SHP77 treated with DMSO at 0.1 percent for 48 hours (cell line): Measurements from ENCODE around the gene TMEM235.

Experiments
- DNase-seq: peaks from one replicate; lab custom pipeline; 2025; lab: John Stamatoyannopoulos, UW

TMEM235 gene

GRCh38 chr17:78230996-78231935, at the start of gene TMEM235:
Gene TMEM235, plus strand, starts transcription at chr17:78231631. Its CDS starts 393 bp downstream, at chr17:78232024.
- DNase-seq, result no peak

DNA sequence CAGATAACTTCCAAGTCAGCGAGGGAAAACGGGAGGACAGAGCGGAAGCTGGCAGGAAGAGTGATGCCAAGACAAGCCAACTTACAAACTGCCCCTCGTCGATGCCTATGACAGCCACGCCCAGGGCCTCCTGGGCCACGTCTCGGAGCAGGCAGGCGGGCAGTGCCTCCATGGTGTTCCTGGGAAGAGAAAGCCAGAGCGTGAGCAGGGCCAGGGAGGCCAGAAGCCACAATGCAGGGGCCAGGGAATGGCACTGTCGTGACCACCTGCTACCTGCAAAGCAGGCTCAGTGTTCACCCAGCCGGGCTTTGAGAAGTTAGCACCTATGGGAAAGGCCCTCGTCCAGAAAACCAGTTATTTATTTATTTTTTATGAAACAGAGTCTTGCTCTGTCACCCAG, 48.9 kb upstream of the TMEM235 start:
- no peak for DNase-seq

- no peak for DNase-seq
These were observed 47.5 kb upstream of the TMEM235 start for GRCh38 chr17:78183916-78184315.

DNA sequence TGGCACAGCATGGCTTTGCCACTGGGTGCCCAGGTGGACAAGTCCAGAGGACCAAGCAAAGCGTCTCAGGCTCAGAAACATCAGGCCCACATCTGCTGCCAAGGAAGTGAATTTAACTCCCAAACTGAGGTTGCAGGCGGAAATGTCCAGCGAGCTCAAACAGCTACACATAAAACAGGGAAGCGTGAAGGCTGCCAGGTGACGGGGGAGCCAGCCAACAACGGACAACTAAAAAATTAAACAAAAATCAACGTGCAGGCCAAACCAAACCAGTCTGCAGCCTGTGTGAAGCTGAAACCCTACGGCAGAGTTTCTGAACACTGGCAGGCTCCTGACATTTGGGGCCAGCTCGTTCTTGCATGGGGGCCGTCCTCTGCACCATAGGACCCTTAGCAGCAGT, 47.1 kb upstream of the TMEM235 start:
- no peak for DNase-seq

- DNase-seq, result no peak
These were observed 46.6 kb upstream of the TMEM235 start for GRCh38 chr17:78184868-78185267.

DNA sequence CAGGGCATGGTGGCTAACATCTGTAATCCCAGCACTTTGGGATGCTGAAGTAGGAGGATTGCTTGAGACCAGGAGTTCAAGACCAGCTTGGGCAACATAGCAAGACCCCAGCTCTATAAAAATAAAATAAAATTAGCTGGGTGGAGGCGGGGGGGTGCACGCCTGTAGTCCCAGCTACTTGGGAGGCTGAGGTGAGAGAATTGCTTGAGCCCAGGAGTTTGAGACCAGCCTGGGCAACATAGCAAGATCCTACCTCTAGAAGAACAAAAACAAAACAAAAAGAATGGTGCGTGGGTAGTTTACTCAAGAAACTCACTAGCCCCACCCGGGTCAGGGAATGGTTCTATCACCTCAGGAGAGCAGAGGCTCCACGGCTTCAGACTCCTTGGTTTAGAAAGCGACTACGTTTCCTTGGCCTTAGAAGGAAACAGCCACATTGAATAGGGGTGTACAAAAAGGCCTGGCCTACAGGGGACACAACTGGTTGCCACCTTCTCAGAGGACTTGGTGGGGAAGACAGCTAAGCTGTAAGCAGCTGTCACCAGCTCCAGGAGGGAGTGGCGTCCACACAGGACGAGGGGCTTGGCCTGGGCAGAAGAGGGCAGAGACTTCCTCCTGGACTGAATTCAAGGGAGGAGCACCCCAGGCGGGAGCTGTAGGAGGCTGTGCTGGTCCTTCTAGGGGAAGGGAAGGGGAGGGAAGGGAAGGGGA, 45.3 kb upstream of the TMEM235 start:
- DNase-seq, result no peak

DNA sequence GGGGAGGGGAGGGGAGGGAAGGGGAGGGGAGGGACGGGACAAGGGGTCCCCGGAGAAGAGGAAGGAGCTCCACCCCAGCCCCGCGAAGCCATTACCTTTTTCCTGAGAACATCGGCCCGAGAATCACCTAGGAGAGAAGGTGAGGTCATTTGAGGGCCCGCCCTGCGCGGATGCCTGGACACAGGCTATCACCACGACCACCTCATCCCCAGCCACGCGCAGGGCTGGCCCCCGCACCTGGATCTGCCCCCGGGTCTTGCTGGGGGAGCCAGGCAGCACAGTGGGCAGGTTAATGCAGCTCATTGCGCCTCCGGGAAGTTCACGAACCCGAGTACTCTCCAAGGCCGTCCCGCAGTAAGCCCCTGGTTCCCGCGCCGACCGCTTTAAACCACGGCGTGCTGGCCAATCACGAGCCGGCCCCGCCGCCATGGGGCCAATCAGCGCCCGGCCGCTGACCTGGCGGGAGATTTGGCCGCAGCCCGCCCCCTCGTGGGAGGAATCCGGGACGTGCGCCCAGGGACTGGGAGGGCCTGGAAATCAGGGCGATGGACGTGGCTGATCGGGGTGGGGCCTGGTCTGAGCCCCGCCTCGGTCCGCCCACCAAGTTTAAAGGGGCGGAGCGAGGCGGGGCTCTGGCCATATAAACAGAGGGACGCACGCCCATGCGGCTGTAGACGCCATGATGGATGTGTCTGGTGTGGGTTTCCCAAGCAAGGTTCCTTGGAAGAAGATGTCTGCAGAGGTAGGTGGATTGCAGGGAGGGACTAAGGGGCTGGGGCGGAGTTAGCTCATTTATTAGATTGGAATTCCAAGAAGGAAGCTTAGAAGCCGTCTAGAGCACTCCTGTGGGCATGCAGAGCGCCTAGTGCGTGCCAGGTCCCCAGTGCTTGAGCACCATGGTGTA, 44.5 kb upstream of the TMEM235 start, which contains the start of the genes AFMID and TK1:
TSS of gene AFMID (plus strand) at position 671 of the 904 bp plus-strand sequence. CDS start at position 680, 9 bp downstream.
TSS of gene TK1 (minus strand) at position 361 of the 904 bp plus-strand sequence. CDS start at position 303, 58 bp downstream.
- DNase-seq, result peak; percentile 93

DNA sequence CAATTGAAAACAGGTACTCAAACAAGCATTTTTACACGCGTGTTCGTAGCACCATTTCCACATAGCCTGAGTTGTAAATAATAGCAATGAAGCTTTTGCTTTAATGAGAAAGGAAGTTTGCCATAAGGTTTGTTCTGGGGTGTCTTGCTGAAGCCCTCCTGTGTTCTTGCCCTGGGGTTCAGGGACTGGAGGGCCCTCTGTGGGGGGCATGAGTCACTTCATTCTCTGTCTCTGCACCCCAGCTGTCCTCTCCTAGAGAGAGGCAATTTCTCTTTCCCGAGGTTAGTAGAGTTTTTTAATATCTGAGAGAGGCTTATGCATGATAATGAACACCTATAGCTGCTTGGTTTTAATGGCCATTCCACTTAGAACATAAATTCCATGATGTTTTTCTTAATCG, 34.7 kb upstream of the TMEM235 start:
- DNase-seq, result no peak

DNA sequence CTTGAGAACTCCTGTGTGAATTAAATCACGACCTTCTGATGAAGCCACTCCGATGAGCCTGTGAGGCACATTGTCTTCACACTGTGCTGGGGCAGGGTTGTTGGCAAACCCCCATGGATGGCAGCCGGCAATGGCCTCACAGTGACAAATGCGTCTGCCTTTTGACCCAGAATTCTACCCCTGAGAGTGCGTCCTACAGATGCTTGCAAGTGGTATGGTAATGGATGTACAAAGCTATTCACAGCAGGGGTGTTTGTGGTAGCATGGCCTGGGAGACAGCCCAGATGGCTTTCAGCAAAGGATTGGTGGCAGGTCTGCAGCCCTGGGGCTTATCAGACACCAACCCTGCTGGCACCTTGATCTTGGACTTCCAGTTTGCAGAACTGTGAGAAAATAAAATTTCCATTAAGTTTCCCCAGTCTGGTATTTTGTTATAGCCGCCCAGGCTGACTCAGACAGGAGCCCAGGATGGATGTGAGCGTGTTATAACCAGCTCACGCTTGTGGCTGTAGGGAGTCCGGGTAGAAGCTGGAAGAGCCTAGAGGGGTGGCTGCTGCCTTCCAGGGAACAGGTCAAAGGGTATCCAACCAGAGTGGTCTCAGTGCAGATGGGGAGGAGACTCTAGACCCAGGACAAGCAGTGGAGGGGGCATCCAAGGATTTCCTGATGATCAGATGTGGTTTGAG, 34.1 kb upstream of the TMEM235 start:
- DNase-seq, result no peak

GRCh38 chr17:78200451-78200850, 31.0 kb upstream of the TMEM235 start:
- DNase-seq, result no peak

GRCh38 chr17:78202666-78203065, 28.8 kb upstream of the TMEM235 start:
- DNase-seq, result no peak

- no peak for DNase-seq
These were observed 26.9 kb upstream of the TMEM235 start for GRCh38 chr17:78204387-78205123.

DNA sequence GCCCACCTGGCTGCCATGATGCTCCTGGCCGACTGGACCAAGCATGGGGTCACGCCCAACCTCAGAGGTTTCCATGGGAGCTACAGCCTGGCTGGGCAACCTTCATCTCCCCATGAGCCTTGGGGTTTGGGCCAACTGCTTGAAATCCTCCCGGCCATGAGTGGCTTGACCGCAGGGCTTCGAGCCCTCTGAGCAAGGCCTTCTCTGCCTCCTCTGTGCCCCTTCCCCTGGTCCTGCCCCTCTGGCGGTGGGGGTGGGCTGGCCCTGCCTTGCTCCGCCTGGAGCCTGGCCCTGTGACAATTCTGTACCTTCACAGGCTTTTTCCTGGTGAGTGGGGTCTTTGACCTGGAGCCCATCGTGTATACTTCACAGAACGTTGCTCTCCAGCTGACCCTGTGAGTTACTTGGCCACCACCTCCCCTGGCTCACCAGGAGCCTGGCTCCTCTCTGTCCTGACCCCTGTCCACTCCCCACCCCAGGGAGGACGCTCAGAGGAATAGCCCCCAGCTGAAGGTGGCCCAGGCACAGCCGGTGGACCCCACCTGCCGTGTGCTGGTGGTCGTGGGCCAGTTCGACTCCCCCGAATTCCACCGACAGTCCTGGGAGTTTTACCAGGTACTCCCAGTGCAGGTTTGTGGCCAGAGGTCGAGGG, 26.2 kb upstream of the TMEM235 start:
- DNase-seq, result no peak

- DNase-seq, result no peak
These were observed 25.1 kb upstream of the TMEM235 start for GRCh38 chr17:78206298-78206697.

GRCh38 chr17:78208486-78208885, 22.9 kb upstream of the TMEM235 start:
- DNase-seq, result no peak

GRCh38 chr17:78210111-78210510, 21.3 kb upstream of the TMEM235 start:
- no peak for DNase-seq

- no peak for DNase-seq
These were observed 20.4 kb upstream of the TMEM235 start for GRCh38 chr17:78211032-78211431.

DNA sequence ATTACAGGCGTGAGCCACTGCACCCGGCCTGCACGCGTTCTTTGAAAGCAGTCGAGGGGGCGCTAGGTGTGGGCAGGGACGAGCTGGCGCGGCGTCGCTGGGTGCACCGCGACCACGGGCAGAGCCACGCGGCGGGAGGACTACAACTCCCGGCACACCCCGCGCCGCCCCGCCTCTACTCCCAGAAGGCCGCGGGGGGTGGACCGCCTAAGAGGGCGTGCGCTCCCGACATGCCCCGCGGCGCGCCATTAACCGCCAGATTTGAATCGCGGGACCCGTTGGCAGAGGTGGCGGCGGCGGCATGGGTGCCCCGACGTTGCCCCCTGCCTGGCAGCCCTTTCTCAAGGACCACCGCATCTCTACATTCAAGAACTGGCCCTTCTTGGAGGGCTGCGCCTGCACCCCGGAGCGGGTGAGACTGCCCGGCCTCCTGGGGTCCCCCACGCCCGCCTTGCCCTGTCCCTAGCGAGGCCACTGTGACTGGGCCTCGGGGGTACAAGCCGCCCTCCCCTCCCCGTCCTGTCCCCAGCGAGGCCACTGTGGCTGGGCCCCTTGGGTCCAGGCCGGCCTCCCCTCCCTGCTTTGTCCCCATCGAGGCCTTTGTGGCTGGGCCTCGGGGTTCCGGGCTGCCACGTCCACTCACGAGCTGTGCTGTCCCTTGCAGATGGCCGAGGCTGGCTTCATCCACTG, 17.3 kb upstream of the TMEM235 start, which contains the start of gene BIRC5:
TSS of gene BIRC5 (plus strand) at position 238 of the 690 bp plus-strand sequence. CDS start at position 302, 64 bp downstream.
- peak; percentile 85 for DNase-seq

- no peak for DNase-seq
These were observed 16.7 kb upstream of the TMEM235 start for GRCh38 chr17:78214706-78215061.
